Measurements from ENCODE around the gene PWWP2B.

The PWWP2B gene

DNA sequence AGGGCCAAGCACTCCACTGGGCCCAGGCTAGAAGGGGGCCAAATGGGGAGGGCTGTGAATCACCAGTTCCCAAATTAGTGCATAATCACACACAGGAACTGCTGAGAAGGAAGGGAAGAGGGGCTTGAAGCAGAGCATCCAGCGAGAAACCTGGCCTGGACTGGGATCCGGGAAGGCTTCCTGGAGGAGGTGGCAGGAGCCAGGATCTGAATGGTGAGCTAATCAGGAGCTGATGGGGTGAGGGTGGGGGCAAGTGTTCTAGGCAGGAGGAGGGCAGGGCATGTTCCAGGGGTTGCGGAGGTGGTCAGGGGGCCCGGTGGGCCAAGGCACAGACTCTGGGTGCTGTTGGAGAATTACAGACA lies 12.6 kb downstream of the PWWP2B start:
- H3K4me1 ChIP-seq (ENCODE audit: control insufficient read depth, insufficient read depth, low read length, unreplicated experiment), result no peaks in the 10 kb centered on the region
- no peak overlapping the region for H3K4me3 ChIP-seq (ENCODE audit: low read depth, low read length)
- no peaks in the 10 kb centered on the region for H3K36me3 ChIP-seq (ENCODE audit: insufficient read depth, low read length)
- no peak overlapping the region for H3K27ac ChIP-seq (ENCODE audit: low read depth, low read length)
- H3K79me2 ChIP-seq (ENCODE audit: control insufficient read depth, insufficient read depth, low read length, unreplicated experiment), result no peaks in the 10 kb centered on the region
- H2AFZ ChIP-seq (ENCODE audit: low read length, unreplicated experiment), result no peak overlapping the region
- no peaks in the 10 kb centered on the region for H3K27me3 ChIP-seq (ENCODE audit: insufficient read depth, low read length)

GRCh38 chr10:132410056-132410778 lies 13.2 kb downstream of the PWWP2B start:
- Histone ChIP-seq H3K4me3 (ENCODE audit: low read depth, low read length) (no peak overlapping the region), H3K27me3 (ENCODE audit: insufficient read depth, low read length) (no peaks in the 10 kb centered on the region), H3K27ac (ENCODE audit: low read depth, low read length) (no peak overlapping the region), H3K79me2 (ENCODE audit: control insufficient read depth, insufficient read depth, low read length, unreplicated experiment) (no peaks in the 10 kb centered on the region), H2AFZ (ENCODE audit: low read length, unreplicated experiment) (no peak overlapping the region), H3K4me1 (ENCODE audit: control insufficient read depth, insufficient read depth, low read length, unreplicated experiment) (no peaks in the 10 kb centered on the region), H3K36me3 (ENCODE audit: insufficient read depth, low read length) (no peaks in the 10 kb centered on the region)

DNA sequence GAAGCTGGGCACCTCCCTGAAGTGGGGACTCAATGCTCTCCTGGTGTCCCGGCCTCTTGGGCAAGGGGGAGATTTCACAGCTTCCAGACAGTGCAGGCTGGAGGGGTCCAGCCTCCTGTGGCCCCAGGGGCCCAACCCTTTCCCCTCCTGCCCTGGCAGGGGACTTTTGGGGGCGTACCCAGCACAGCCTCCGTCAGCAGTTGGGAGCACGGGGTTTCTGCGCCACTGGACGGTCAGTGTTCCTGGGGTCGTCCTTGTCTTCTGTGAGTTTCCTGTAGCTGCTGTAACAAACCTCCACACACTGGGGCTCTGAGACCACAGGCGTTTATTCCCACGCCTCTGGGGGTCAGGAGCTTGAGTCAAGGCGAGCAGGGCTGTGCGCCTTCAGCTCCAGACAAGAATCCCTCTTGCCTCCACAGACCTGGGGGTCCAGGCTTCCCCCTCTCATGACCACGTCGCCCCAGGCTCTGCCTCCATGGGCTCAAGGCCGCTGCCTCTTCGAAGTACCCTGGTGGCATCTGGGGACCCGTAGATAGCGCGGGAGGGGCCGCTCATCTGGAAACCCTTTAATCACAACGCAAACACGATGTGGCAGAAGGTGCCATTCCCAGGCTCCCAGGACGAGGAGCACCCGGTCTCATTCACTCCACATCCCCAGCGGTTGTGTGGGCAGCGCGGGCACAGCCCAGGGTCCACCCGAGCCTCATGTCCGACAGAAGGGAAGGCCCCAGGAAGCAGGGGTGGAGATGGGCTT lies 14.0 kb downstream of the PWWP2B start:
- Histone ChIP-seq H3K36me3 (ENCODE audit: insufficient read depth, low read length) (no peaks in the 10 kb centered on the region), H3K27me3 (ENCODE audit: insufficient read depth, low read length) (no peaks in the 10 kb centered on the region), H3K27ac (ENCODE audit: low read depth, low read length) (no peak overlapping the region), H2AFZ (ENCODE audit: low read length, unreplicated experiment) (no peak overlapping the region), H3K4me3 (ENCODE audit: low read depth, low read length) (no peak overlapping the region), H3K4me1 (ENCODE audit: control insufficient read depth, insufficient read depth, low read length, unreplicated experiment) (no peaks in the 10 kb centered on the region), H3K79me2 (ENCODE audit: control insufficient read depth, insufficient read depth, low read length, unreplicated experiment) (no peaks in the 10 kb centered on the region)

DNA sequence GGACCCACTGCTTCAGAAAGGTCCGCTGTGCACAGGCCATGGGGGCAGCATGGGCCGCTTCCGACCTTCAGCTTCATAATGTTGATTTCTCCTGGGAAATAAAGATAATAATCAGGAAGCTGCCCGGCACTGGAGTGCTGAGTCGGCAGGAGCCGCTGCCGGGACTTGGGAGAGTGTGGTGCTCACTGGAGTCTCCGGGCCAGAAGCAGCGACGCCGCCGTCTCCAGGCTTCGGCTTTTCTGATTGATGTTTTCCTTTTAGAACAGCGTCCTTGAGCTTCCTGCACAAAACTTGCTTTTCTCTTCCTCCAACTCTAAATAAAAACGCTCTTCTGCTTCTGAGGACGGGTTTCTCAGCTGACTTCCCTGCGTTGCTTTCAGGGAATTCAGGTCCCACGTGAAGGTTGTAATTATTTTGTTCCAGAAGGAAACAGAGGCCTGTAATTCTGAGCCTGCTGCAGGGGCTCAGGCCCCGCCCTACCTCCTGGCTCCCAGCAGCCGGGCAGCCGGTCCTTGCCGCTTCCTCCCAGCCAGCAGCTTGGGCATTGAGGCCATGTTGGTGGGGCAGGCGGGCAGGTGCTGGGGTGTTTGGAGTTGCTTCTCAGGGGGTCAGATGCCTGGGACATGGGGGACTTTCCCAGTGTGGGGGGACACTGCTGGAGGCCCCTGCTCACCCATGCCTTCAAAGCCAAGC lies 14.7 kb downstream of the PWWP2B start:
- no peaks in the 10 kb centered on the region for H3K4me1 ChIP-seq (ENCODE audit: control insufficient read depth, insufficient read depth, low read length, unreplicated experiment)
- no peaks in the 10 kb centered on the region for H3K36me3 ChIP-seq (ENCODE audit: insufficient read depth, low read length)
- H2AFZ ChIP-seq (ENCODE audit: low read length, unreplicated experiment), result no peak overlapping the region
- H3K4me3 ChIP-seq (ENCODE audit: low read depth, low read length), result no peak overlapping the region
- no peaks in the 10 kb centered on the region for H3K27me3 ChIP-seq (ENCODE audit: insufficient read depth, low read length)
- H3K27ac ChIP-seq (ENCODE audit: low read depth, low read length), result no peak overlapping the region
- no peaks in the 10 kb centered on the region for H3K79me2 ChIP-seq (ENCODE audit: control insufficient read depth, insufficient read depth, low read length, unreplicated experiment)

DNA sequence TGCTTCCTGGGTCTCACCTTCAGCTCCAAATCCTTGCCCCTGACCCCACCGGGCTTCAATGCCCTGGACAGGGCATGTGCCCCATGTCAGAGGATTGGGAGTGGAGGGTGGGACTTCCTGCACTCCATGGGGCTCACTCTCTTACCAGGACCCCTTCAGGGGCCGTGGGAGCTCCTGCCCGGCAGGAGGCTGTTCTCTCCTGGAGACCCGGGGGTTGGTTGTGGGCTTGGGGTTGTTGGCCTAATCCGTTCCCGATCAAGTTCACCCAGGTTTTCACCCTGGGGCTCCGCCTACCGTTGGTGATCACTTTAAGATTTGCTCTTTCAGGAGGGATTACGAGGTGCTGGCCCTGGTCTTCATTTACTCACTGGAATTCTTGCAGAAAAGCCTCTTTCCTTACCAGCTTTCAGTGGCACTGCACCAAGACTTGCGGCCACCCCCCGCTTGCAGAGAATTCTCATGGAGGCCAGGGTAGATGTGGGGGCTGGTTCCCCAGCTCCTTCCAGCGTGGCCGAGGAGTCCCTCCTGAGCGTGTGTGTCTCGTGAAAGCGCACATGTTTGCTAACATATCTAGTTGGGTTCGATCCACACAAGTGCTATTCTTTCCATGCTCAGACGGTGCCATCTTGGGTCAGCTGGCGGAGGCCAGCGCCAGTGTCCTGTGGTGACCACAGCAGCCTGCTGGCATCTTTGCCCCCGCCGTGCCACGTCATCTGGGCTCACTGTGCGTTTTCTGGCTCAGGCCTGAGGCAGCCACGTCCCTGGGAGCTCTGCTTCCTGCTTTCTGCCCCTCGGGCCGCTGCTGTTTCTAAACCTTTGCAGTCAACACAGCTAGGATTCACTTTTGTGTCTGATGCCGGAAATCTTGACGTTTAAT lies 15.6 kb downstream of the PWWP2B start:
- Histone ChIP-seq H3K4me3 (ENCODE audit: low read depth, low read length) (no peak overlapping the region), H3K27ac (ENCODE audit: low read depth, low read length) (no peak overlapping the region), H2AFZ (ENCODE audit: low read length, unreplicated experiment) (no peak overlapping the region), H3K27me3 (ENCODE audit: insufficient read depth, low read length) (no peaks in the 10 kb centered on the region), H3K4me1 (ENCODE audit: control insufficient read depth, insufficient read depth, low read length, unreplicated experiment) (no peaks in the 10 kb centered on the region), H3K79me2 (ENCODE audit: control insufficient read depth, insufficient read depth, low read length, unreplicated experiment) (no peaks in the 10 kb centered on the region), H3K36me3 (ENCODE audit: insufficient read depth, low read length) (no peaks in the 10 kb centered on the region)

DNA sequence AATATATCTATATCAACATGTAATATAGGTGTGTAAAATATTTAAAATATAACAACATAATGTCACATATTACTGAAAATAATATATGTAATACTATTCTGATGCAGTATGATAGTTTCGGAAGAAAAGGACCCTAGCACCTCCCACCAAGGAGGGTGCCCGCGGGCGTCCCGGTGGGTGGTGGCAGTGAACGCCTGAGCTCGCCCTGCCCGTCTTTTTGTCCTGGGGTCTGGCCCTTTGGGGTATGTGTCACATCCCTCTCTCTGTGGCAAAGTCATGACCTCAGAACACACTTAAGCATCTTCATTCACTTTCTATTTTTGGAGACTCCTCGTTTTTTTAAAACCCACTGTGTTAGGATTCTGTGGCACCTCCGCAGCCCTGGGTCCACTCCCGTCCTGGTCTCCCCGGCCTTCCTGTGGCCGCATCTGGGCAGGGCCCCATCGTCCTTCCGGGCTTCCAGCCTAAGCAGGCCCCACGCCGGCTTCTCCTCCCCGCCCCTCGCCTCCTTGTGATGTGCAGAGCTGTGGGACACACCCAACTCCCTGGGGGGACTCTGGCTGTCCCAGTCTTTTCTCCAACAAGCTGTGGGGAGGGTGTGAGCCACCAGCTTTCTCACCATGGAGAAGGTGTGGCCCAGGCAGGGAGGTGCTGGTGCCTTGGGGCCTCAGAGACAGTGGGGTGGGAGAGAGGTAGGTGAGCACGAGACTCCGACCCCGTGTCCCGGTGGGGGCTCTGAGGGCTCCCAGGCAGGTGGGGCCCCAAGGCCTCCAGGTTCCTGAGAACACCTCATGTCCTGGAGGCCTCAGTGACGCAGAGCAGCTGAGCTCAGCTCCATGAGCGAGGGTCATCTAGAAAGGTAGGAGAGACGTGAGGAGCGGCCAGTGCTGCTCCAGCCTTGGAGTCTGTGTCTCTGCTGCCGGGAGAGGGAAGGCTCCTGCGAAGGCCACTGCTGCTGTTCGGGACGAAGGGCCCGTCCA lies 16.5 kb downstream of the PWWP2B start:
- Histone ChIP-seq H3K4me1 (ENCODE audit: control insufficient read depth, insufficient read depth, low read length, unreplicated experiment) (no peaks in the 10 kb centered on the region), H2AFZ (ENCODE audit: low read length, unreplicated experiment) (no peak overlapping the region), H3K27ac (ENCODE audit: low read depth, low read length) (no peak overlapping the region), H3K79me2 (ENCODE audit: control insufficient read depth, insufficient read depth, low read length, unreplicated experiment) (no peaks in the 10 kb centered on the region), H3K36me3 (ENCODE audit: insufficient read depth, low read length) (no peaks in the 10 kb centered on the region), H3K27me3 (ENCODE audit: insufficient read depth, low read length) (no peaks in the 10 kb centered on the region), H3K4me3 (ENCODE audit: low read depth, low read length) (no peak overlapping the region)

DNA sequence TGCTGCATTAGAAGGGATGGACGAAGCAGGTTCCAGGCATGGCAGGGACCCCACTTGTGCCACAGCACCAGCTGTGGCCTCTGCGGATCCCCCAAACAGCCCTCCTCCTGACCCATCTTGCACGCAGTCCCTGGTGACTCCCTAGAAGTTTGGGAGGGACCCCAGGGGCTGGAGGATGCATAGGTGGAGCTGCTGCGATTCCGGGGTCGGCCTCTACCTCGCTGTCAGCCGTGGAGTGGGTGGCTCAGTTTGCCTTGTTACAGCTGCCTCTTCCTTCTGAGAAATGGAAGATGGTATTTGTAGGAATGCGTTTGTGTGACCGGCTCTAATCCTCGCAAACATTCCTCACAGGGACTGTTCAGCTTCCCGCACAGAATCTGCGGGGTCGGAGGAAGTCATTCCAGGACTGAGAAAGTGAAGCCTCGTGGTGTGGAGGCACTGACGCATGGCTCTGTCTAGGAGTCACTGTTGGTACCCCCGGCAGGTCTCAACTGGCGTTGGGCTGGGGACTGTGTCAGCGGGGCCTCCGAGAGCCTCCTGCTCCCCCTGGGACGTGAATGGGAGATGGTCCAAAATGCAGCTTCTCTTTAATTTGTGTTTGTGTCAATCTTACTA lies 17.5 kb downstream of the PWWP2B start:
- H3K4me1 ChIP-seq (ENCODE audit: control insufficient read depth, insufficient read depth, low read length, unreplicated experiment), result no peaks in the 10 kb centered on the region
- H3K79me2 ChIP-seq (ENCODE audit: control insufficient read depth, insufficient read depth, low read length, unreplicated experiment), result no peaks in the 10 kb centered on the region
- H3K36me3 ChIP-seq (ENCODE audit: insufficient read depth, low read length), result no peaks in the 10 kb centered on the region
- H2AFZ ChIP-seq (ENCODE audit: low read length, unreplicated experiment), result no peak overlapping the region
- H3K27ac ChIP-seq (ENCODE audit: low read depth, low read length), result no peak overlapping the region
- no peak overlapping the region for H3K4me3 ChIP-seq (ENCODE audit: low read depth, low read length)
- H3K27me3 ChIP-seq (ENCODE audit: insufficient read depth, low read length), result no peaks in the 10 kb centered on the region

GRCh38 chr10:132415255-132415654 lies 18.3 kb downstream of the PWWP2B start:
- no peak overlapping the region for H2AFZ ChIP-seq (ENCODE audit: low read length, unreplicated experiment)
- H3K79me2 ChIP-seq (ENCODE audit: control insufficient read depth, insufficient read depth, low read length, unreplicated experiment), result no peaks in the 10 kb centered on the region
- no peak overlapping the region for H3K4me3 ChIP-seq (ENCODE audit: low read depth, low read length)
- no peaks in the 10 kb centered on the region for H3K27me3 ChIP-seq (ENCODE audit: insufficient read depth, low read length)
- H3K36me3 ChIP-seq (ENCODE audit: insufficient read depth, low read length), result no peaks in the 10 kb centered on the region
- no peaks in the 10 kb centered on the region for H3K4me1 ChIP-seq (ENCODE audit: control insufficient read depth, insufficient read depth, low read length, unreplicated experiment)
- no peak overlapping the region for H3K27ac ChIP-seq (ENCODE audit: low read depth, low read length)

GRCh38 chr10:132415956-132416355 lies 19.0 kb downstream of the PWWP2B start:
- Histone ChIP-seq H3K79me2 (ENCODE audit: control insufficient read depth, insufficient read depth, low read length, unreplicated experiment) (no peaks in the 10 kb centered on the region), H3K27me3 (ENCODE audit: insufficient read depth, low read length) (no peaks in the 10 kb centered on the region), H3K4me3 (ENCODE audit: low read depth, low read length) (no peak overlapping the region), H2AFZ (ENCODE audit: low read length, unreplicated experiment) (no peak overlapping the region), H3K27ac (ENCODE audit: low read depth, low read length) (no peak overlapping the region), H3K36me3 (ENCODE audit: insufficient read depth, low read length) (no peaks in the 10 kb centered on the region), H3K4me1 (ENCODE audit: control insufficient read depth, insufficient read depth, low read length, unreplicated experiment) (no peaks in the 10 kb centered on the region)
